ENCODE measurements around the gene PLS1.
"Not testable (repeated sequence)": the region's sequence is repeated elsewhere in the genome, so short reads cannot be mapped to it uniquely, and the experiment has no call there.

The PLS1 gene

GRCh38 chr3:142595951-142596725 is at the start of gene PLS1:
Gene PLS1, plus strand, starts transcription at chr3:142596393. Its CDS starts 67,845 bp downstream, at chr3:142664238.
- peak; percentile 35 to 36 for DNase-seq (ENCODE audit: low read depth in 2 of 2)

DNA sequence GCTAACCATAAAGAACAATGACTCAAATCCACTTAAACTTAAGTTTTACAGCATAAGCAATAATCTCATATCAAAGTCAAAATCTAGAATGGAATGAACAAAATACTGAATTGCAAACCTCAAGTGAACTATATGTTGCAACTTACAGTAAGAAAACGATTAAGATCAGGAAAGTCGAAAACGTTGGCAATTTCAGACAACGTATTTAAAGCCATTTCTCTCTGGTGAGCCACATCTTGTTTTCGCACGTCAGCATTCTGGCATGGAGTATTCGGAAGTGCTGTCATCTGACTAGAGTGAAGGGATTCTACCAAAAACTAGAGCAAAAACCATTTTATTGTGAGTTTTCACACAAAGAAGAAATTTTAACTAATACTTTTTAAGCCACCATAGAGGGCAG is 46.2 kb upstream of the PLS1 start:
- DNase-seq (ENCODE audit: low read depth in 2 of 2): no peak

DNA sequence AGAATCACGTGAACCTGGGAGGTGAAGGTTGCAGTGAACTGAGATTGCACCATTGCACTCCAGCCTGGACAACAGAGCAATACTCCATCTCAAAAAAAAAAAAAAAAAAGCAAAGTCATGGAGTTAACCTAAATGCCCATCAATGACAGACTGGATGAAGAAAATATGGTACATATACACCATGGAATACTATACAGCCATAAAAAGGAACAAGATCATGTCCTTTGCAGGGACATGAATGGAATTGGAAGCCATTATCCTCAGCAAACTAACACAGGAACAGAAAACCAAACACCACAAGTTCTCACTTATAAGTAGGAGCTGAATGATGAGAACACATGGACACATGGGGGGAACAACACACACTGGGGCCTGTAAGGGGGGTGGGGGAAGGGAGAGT is 43.6 kb upstream of the PLS1 start:
- DNase-seq (ENCODE audit: low read depth in 2 of 2): not testable (repeated sequence)

DNA sequence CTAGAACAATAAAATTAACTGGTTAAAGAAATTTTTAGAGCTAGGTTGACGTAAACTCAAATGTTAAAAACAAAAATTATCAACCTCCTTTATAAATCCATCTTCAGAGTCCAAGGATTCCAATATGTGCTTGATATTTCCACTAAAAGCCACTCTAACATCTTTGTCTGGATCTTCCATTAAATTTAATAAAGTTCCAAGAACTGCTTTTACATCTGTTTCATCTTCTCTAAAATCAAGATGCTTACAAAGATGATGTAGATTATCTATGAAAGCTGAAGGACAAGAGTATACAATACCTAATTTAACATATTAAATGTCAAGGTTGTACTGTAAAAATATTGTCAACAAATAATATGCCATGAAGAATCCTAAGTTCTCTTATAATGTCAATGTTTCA is 42.5 kb upstream of the PLS1 start:
- DNase-seq (ENCODE audit: low read depth in 2 of 2): no peak

- DNase-seq (ENCODE audit: low read depth in 2 of 2): no peak
Observed at GRCh38 chr3:142560118-142560517, 36.1 kb upstream of the PLS1 start.

GRCh38 chr3:142563496-142563997 is 32.6 kb upstream of the PLS1 start:
- no peak for DNase-seq (ENCODE audit: low read depth in 2 of 2)

GRCh38 chr3:142566096-142566495 is 30.1 kb upstream of the PLS1 start:
- DNase-seq (ENCODE audit: low read depth in 2 of 2): no peak

GRCh38 chr3:142568393-142569017 is 27.7 kb upstream of the PLS1 start:
- DNase-seq (ENCODE audit: low read depth in 2 of 2): no peak

- not testable (repeated sequence) for DNase-seq (ENCODE audit: low read depth in 2 of 2)
Observed at GRCh38 chr3:142569422-142569821, 26.8 kb upstream of the PLS1 start.

- DNase-seq (ENCODE audit: low read depth in 2 of 2): not testable (repeated sequence)
Observed at GRCh38 chr3:142574223-142574622, 22.0 kb upstream of the PLS1 start.

DNA sequence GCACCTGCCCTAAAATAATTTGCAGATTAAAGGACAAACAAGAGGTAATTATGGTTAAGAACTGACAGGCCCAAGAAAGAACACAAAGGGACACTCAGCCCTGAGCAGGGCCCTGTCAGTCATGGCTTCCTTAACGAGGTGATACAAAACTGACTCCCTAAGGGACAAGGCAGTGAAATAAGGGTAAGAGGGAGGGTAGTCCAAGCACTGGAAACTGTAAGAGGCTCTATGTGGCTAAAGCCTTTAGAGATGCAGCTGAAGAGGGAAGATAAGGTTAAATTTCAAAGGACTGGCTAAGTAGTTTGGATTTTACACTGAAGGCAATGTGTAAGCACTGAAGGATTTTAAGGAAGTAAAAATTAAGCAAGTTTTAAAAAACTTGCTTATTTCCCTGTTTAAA is 21.5 kb upstream of the PLS1 start:
- DNase-seq (ENCODE audit: low read depth in 2 of 2): no peak

DNA sequence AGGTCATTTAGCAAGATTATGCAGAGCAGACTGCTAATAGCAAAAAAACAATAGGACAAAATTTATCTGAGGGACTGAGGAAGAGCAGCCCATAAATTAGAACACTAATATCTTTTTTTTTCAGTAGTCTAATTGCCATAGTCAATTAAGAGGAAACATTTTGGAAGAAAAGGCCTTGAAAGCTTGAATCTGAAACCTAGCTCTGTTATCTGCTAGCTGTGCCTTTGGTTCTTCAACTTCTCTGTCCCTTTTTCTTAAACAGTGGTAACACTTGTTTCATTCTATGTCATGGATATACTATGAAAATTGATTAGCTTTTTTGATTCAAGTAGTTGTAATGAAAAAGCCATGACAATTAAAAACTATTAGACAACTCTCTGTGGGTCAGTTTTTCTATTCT is 19.4 kb upstream of the PLS1 start:
- no peak for DNase-seq (ENCODE audit: low read depth in 2 of 2)

- DNase-seq (ENCODE audit: low read depth in 2 of 2): no peak
Observed at GRCh38 chr3:142577696-142578328, 18.4 kb upstream of the PLS1 start.

GRCh38 chr3:142578329-142579223 is 17.6 kb upstream of the PLS1 start, which contains the start of gene ATR:
Gene ATR, minus strand, starts transcription at chr3:142578733. Its CDS starts 29 bp downstream, at chr3:142578704.
- DNase-seq (ENCODE audit: low read depth in 2 of 2): peak; percentile 86 to 90

GRCh38 chr3:142580061-142580423 is 16.2 kb upstream of the PLS1 start:
- DNase-seq (ENCODE audit: low read depth in 2 of 2): no peak

DNA sequence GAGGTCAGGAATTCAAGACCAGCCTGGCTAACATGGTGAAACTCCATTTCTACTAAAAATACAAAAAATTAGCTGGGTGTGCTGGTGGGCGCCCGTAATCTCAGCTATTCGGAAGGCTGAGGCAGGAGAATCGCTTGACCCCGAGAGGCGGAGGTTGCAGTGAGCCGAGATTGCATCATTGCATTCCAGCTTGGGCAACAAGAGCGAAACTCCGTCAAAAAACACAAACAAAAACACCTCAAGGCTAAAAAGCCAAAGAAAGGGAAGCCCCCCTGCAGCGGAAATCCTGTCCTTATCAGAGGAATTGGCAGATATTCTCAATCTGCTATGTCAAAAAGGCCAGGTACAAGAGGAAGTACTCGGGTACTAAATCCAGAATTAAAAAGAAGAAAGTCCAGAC is 15.1 kb upstream of the PLS1 start:
- DNase-seq (ENCODE audit: low read depth in 2 of 2): not testable (repeated sequence)

DNA sequence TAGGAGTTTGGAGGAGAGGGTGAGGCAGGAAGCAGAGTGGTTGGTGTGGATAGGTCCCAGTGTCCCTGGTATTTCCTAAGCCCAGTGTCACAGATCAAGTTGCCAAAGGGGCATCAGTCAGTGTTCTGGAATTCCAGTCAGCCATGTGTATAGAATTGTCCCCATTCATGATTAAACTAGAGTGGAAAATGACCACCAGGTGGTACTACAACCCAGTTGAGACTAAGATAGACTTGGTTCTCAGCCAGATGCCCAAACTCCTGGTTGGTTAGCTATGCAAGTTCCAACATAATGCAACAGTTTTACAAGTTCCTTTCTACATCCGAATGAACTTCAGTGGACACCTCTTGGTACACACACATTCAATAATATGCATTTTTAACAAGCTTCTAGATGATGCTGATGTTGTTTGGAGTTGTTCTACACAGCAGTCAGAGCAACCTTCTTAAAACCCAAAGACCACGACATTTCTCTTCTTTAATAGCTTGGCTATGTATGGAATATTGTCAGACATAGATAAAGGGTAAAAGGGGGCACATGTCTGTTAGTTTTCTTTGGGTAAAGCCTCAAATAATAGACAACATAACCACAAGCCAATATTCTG is 9.3 kb upstream of the PLS1 start:
- peak; percentile 25 to 31 for DNase-seq (ENCODE audit: low read depth in 2 of 2)

DNA sequence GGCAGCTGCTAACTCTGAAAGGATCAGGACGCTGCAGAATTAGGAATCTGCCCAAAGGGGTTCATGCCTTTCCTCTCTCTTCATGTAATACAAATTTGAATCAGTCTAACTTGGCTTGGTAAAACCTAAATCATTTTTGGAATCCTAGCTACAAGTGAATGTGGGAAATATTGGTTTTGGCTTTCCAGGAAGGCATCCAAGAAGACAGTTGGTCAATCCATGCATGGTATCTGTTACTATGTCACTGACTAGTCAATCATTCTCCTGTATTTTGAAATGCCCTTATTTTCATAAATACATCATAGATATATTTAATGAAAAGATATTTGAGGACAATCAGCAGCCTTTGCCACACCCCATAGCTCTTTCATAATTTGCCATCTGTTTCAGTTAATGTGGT is 7.5 kb upstream of the PLS1 start:
- DNase-seq (ENCODE audit: low read depth in 2 of 2): no peak

GRCh38 chr3:142592268-142592667 is 3.9 kb upstream of the PLS1 start:
- DNase-seq (ENCODE audit: low read depth in 2 of 2): not testable (repeated sequence)

DNA sequence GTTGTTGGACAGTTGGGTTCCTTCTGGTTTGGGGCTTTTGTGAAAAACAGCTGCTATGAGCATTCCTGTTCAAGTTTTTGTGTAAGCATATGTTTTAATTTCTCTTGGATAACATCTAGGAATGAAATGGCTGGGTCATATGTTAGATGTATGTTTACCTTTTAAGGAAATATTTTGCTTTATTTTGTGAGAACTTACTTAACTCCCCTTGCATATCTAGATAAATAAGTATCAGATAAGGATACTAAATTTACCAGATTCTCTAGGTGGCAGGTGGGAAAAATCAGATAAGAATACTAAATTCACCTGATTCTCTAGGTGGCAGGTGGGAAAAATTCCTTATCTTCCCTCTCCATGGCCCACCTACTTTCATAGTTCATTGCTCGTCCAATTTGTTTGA is 1.1 kb upstream of the PLS1 start:
- no peak for DNase-seq (ENCODE audit: low read depth in 2 of 2)

- peak; percentile 54 to 60 for DNase-seq (ENCODE audit: low read depth in 2 of 2)
Observed at GRCh38 chr3:142595581-142595950, 627 bp upstream of the PLS1 start.
